Measurements from ENCODE around the gene ATP13A1.
A peak's percentile ranks its signal among the peaks of the same experiment; 100 is the strongest.

Gene ATP13A1

GRCh38 chr19:19643158-19644053, 20.1 kb downstream of the ATP13A1 start, which contains the start of gene GMIP:
Gene GMIP (minus strand): TSS chr19:19643657. CDS start chr19:19643529, 128 bp downstream.
- peak within 1 kb of the TSS; percentile 43 for H3K27ac ChIP-seq
- peak; percentile 72 for TF ChIP-seq CTCF (IDR thresholded peaks at IDR 0.05; ENCODE audit: low read depth, low read length)
- DNase-seq: peak; percentile 76
- peak within 1 kb of the TSS; percentile 76 for H3K4me3 ChIP-seq (ENCODE audit: low read depth, low read length)
- H3K27me3 ChIP-seq (ENCODE audit: insufficient read depth, low read depth, severe bottlenecking): no peaks in the 10 kb centered on the region
- H3K36me3 ChIP-seq: peaks cover 39% of the 10 kb centered on the region
- no peaks in the 10 kb centered on the region for H3K9me3 ChIP-seq (ENCODE audit: severe bottlenecking)

- no peaks in the 10 kb centered on the region for H3K27me3 ChIP-seq (ENCODE audit: insufficient read depth, low read depth, severe bottlenecking)
These were observed 20.8 kb downstream of the ATP13A1 start for GRCh38 chr19:19642506-19643157.

GRCh38 chr19:19637523-19638251, 25.8 kb downstream of the ATP13A1 start:
- Histone ChIP-seq H3K27me3 (ENCODE audit: insufficient read depth, low read depth, severe bottlenecking) (no peaks in the 10 kb centered on the region), H3K36me3 (peaks cover 6% of the 10 kb centered on the region)
- no peak for TF ChIP-seq CTCF (IDR thresholded peaks at IDR 0.05; ENCODE audit: low read depth, low read length)

More at GRCh38 chr19:19642506-19643157, 20.8 kb downstream of the ATP13A1 start:
- Histone ChIP-seq H3K36me3 (peaks cover 33% of the 10 kb centered on the region), H3K4me3 (ENCODE audit: low read depth, low read length) (peak overlapping the region; percentile 76), H3K9me3 (ENCODE audit: severe bottlenecking) (no peaks in the 10 kb centered on the region), H3K27ac (peak overlapping the region; percentile 43)
- TF ChIP-seq CTCF (IDR thresholded peaks at IDR 0.05; ENCODE audit: low read depth, low read length): no peak
- DNase-seq: no peak

GRCh38 chr19:19637186-19637522, 26.3 kb downstream of the ATP13A1 start:
- TF ChIP-seq CTCF (IDR thresholded peaks at IDR 0.05; ENCODE audit: low read depth, low read length): no peak
- no peak overlapping the region for H3K27ac ChIP-seq
- DNase-seq: no peak
- no peak overlapping the region for H3K4me3 ChIP-seq (ENCODE audit: low read depth, low read length)
- no peaks in the 10 kb centered on the region for H3K9me3 ChIP-seq (ENCODE audit: severe bottlenecking)
- no peaks in the 10 kb centered on the region for H3K27me3 ChIP-seq (ENCODE audit: insufficient read depth, low read depth, severe bottlenecking)
- H3K36me3 ChIP-seq: peaks cover 6% of the 10 kb centered on the region

More at GRCh38 chr19:19637523-19638251, 25.8 kb downstream of the ATP13A1 start:
- H3K27ac ChIP-seq: no peak overlapping the region
- H3K9me3 ChIP-seq (ENCODE audit: severe bottlenecking): no peaks in the 10 kb centered on the region
- H3K4me3 ChIP-seq (ENCODE audit: low read depth, low read length): no peak overlapping the region
- no peak for DNase-seq

GRCh38 chr19:19636573-19637185, 26.8 kb downstream of the ATP13A1 start:
- Histone ChIP-seq H3K27ac (no peak overlapping the region), H3K36me3 (peaks cover 6% of the 10 kb centered on the region), H3K27me3 (ENCODE audit: insufficient read depth, low read depth, severe bottlenecking) (no peaks in the 10 kb centered on the region), H3K4me3 (ENCODE audit: low read depth, low read length) (no peak overlapping the region), H3K9me3 (ENCODE audit: severe bottlenecking) (no peaks in the 10 kb centered on the region)
- no peak for TF ChIP-seq CTCF (IDR thresholded peaks at IDR 0.05; ENCODE audit: low read depth, low read length)
- no peak for DNase-seq

Data from WERI-Rb-1 (cell line).